Measurements from ENCODE around the gene ASCL5. TPM values are rescaled to one million over a fixed set of nuclear protein-coding genes. Genes with fewer than 3 reads are reported as not detected.

ASCL5 gene
- total and polyA plus RNA-seq, 4 experiments from 2014 or later: 0.30 TPM; not detected in 3

DNA sequence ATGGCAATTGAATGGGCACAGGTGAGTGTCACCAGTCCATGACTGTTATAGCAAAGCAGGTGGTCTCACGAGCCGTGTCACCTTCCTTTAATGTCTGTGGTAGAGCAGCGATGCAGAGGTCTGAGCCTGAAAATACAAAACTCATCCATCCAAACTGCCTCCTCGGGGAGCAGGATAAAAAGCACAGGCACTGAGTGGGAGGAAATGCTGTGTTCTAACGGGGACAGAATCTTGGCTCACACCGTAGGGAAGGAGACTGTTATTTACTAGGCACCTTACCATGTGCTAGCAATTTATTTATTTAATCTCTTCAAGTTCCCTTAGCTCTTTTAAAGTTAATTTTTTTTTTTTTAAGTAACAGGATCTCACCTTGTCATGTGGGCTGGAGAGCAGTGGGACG is 1.2 kb downstream of the ASCL5 start:
- Histone ChIP-seq H3K4me3 (ENCODE audit: low read length in 2 of 2) (no peak overlapping the region), H3K4me1 (ENCODE audit: insufficient read depth, low read length) (no peaks in the 10 kb centered on the region), H3K27ac (ENCODE audit: low read depth, low read length) (no peak overlapping the region), H3K9me3 (ENCODE audit: control insufficient read depth in 1 of 2, low read length in 2 of 2) (no peaks in the 10 kb centered on the region), H3K27me3 (ENCODE audit: insufficient read depth, low read length) (peaks cover 4% of the 10 kb centered on the region), H3K36me3 (ENCODE audit: insufficient read depth, low read length) (no peaks in the 10 kb centered on the region)
- DNase-seq: no peak
- Mint-ChIP-seq H3K9me3 (no peaks in the 10 kb centered on the region), H3K27me3 (peaks cover 7 to 8% of the 10 kb centered on the region in 2 donors), H3K4me1 (no peaks in the 10 kb centered on the region), H3K36me3 (no peaks in the 10 kb centered on the region), H3K27ac (no peak overlapping the region), H3K4me3 (no peak overlapping the region)
- intact Hi-C loops (cut with micrococcal nuclease): no loop called here
- CTCF ChIA-PET (ENCODE audit: partially characterized antibody): no interaction called here
- POLR2A ChIA-PET (ENCODE audit: partially characterized antibody): no interaction called here

DNA sequence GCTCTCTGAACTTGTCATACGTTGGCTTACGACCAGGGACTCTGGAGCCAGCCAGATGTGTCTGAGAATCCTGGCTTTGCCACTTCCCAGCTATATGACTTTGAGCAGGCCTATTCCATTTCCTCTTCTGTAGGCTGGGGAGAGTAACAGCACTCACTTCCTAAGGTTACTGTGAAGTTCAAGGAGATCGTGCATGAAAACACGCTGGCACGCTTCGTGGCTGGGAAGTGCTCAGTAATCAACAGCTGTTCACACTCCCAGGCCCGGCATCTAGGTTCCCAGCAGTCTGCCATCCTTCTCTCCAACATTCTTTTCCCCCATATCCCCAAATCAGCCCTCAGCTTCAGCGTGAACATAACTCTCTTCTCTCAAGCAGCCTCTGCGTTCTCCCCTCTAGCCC is 2.0 kb downstream of the ASCL5 start:
- peaks cover 7 to 8% of the 10 kb centered on the region in 2 donors for H3K27me3 Mint-ChIP-seq
- intact Hi-C loops (cut with micrococcal nuclease): no loop called here
- Histone ChIP-seq H3K36me3 (ENCODE audit: insufficient read depth, low read length) (no peaks in the 10 kb centered on the region), H3K9me3 (ENCODE audit: control insufficient read depth in 1 of 2, low read length in 2 of 2) (no peaks in the 10 kb centered on the region), H3K27me3 (ENCODE audit: insufficient read depth, low read length) (peaks cover 4% of the 10 kb centered on the region), H3K4me3 (ENCODE audit: low read length in 2 of 2) (no peak overlapping the region), H3K27ac (ENCODE audit: low read depth, low read length) (no peak overlapping the region), H3K4me1 (ENCODE audit: insufficient read depth, low read length) (peaks cover 2% of the 10 kb centered on the region)
- no peak overlapping the region for H3K4me3 Mint-ChIP-seq
- no peaks in the 10 kb centered on the region for H3K36me3 Mint-ChIP-seq
- ChIA-PET CTCF (ENCODE audit: partially characterized antibody) (interaction anchor here (1.2 kb wide), 1 partner anchor 152 kb away, joined by 3 read pairs; no protein-coding TSS in a partner anchor), POLR2A (ENCODE audit: partially characterized antibody) (no interaction called here)
- DNase-seq: no peak
- H3K4me1 Mint-ChIP-seq: peaks cover 0 to under 1% (median under 1%) of the 10 kb centered on the region in 4 donors
- H3K27ac Mint-ChIP-seq: no peak overlapping the region
- no peaks in the 10 kb centered on the region for H3K9me3 Mint-ChIP-seq

DNA sequence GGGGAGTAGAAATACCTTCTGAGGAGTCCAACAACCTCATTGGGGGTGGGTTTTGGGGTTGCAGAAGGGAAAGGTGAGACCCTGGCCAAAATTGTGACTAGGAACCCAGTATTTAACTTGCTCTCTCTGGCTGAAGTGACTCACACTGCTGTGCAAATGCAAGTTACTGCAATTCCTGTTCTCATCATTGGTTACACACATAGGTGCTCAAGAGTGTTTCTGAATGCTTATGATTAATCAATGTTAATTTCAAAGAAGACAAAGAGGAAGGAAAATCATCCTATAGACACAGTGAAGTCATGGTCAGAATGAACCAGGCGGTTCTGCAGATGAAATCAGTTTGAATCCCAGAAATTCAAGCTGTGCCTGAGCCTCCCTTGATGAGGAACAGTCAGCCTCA is 3.1 kb downstream of the ASCL5 start:
- Histone ChIP-seq H3K4me3 (ENCODE audit: low read length in 2 of 2) (no peak overlapping the region), H3K36me3 (ENCODE audit: insufficient read depth, low read length) (no peaks in the 10 kb centered on the region), H3K9me3 (ENCODE audit: control insufficient read depth in 1 of 2, low read length in 2 of 2) (no peaks in the 10 kb centered on the region), H3K27me3 (ENCODE audit: insufficient read depth, low read length) (peaks cover 4% of the 10 kb centered on the region), H3K27ac (ENCODE audit: low read depth, low read length) (no peak overlapping the region), H3K4me1 (ENCODE audit: insufficient read depth, low read length) (peaks cover 9% of the 10 kb centered on the region)
- Mint-ChIP-seq H3K36me3 (no peaks in the 10 kb centered on the region), H3K27ac (no peak overlapping the region), H3K9me3 (no peaks in the 10 kb centered on the region), H3K4me1 (peaks cover 0 to 7% (median 4%) of the 10 kb centered on the region in 4 donors), H3K4me3 (no peak overlapping the region), H3K27me3 (peaks cover 7 to 8% of the 10 kb centered on the region in 2 donors)
- ChIA-PET CTCF (ENCODE audit: partially characterized antibody) (interaction anchor here (1.2 kb wide), 1 partner anchor 151 kb away, joined by 3 read pairs; no protein-coding TSS in a partner anchor), POLR2A (ENCODE audit: partially characterized antibody) (no interaction called here)
- DNase-seq: no peak
- intact Hi-C loops (cut with micrococcal nuclease): no loop called here

DNA sequence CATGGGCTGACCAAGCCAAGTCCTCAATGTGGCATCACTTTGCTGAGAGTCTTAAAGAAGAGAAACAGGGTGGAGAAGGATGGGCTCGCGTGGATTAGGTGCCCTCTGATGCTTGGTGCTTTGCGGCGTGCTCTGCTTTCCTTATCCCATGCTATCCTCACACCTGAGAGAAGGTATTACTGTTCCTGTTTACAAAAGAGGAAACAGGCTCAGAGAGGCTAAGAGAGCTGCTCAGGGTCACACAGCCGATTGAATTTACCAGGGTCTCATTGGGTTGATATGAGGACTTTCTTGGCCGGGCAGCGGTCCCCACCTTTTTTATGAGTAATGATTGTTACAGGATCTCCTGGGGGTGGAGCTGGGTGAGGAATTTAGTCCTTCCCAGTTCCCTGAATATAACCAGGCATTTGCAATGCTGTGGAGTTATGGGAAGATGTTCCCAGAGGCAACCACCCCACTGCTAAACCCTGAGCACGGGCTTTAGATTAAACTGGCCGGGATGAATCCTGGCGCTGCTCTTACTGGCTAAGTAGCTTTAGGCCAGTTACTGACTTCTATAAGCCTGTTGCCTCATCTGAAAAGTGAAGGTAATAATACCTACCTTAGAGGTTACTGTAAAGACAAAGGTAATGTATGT is 4.5 kb downstream of the ASCL5 start:
- H3K36me3 Mint-ChIP-seq: no peaks in the 10 kb centered on the region
- no peak for DNase-seq
- Histone ChIP-seq H3K27me3 (ENCODE audit: insufficient read depth, low read length) (peaks cover 4% of the 10 kb centered on the region), H3K4me3 (ENCODE audit: low read length in 2 of 2) (no peak overlapping the region), H3K36me3 (ENCODE audit: insufficient read depth, low read length) (no peaks in the 10 kb centered on the region), H3K27ac (ENCODE audit: low read depth, low read length) (no peak overlapping the region), H3K4me1 (ENCODE audit: insufficient read depth, low read length) (peaks cover 9% of the 10 kb centered on the region), H3K9me3 (ENCODE audit: control insufficient read depth in 1 of 2, low read length in 2 of 2) (no peaks in the 10 kb centered on the region)
- peaks cover 0 to 7% (median 4%) of the 10 kb centered on the region in 4 donors for H3K4me1 Mint-ChIP-seq
- ChIA-PET CTCF (ENCODE audit: partially characterized antibody) (interaction anchor here (1.6 kb wide), 1 partner anchor 9 kb away, joined by 9 read pairs; no protein-coding TSS in a partner anchor), POLR2A (ENCODE audit: partially characterized antibody) (interaction anchor here (1.2 kb wide), 1 partner anchor 8 kb away, joined by 4 read pairs; no protein-coding TSS in a partner anchor)
- H3K9me3 Mint-ChIP-seq: no peaks in the 10 kb centered on the region
- intact Hi-C loops (cut with micrococcal nuclease): no loop called here
- H3K27ac Mint-ChIP-seq: no peak overlapping the region
- H3K27me3 Mint-ChIP-seq: peaks cover 7% of the 10 kb centered on the region in 2 donors
- no peak overlapping the region for H3K4me3 Mint-ChIP-seq

DNA sequence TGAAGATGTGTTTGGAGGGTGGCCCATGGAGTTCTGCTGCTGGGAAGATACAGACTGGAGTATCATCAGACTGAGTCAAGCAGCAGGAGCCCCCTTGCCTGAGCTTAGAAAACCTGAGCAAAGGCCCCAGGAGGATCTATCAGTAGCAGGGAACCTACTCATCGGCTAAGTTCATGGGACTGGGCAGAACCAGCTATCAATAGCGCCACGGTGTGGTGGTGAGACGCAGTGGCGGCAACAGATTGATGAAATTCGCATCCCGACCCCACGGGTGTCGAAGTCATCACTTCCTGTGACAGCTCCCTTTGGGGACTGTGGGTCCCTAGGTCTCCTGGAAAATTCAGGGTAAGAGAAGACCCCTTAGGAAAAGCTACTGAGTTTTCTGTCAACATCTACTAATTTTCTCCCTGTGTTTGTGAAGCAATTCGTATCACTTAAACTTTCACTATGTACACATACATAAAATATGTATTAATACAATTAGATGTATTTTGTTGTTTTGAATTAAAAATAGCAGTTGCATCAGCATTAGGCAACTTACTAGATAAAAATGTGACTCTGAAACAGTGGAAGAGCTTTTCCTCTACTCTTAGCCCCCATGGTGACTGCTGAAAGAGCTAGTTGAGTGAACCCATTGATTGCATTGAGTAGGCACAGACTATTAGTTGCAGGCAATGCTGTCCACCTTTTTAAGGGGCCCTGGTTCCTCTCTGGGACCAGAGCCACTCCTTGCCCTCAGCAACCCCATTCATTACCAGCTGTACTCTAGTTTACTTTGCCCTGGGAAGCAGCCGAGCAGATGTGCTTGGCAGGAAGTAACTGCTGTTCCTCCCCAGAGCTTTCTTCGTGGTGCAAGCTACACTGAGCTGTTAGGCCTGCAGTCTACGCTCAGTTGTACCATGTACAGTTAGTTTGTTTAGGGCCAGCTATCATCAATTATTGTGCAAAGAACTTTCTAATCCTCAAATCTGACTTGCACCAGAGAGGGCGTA is 7.5 kb downstream of the ASCL5 start:
- POLR2A ChIA-PET (ENCODE audit: partially characterized antibody): no interaction called here
- H3K4me1 ChIP-seq (ENCODE audit: insufficient read depth, low read length): peaks cover 19% of the 10 kb centered on the region
- peaks cover under 1 to 19% (median 10%) of the 10 kb centered on the region in 4 donors for H3K4me1 Mint-ChIP-seq

DNA sequence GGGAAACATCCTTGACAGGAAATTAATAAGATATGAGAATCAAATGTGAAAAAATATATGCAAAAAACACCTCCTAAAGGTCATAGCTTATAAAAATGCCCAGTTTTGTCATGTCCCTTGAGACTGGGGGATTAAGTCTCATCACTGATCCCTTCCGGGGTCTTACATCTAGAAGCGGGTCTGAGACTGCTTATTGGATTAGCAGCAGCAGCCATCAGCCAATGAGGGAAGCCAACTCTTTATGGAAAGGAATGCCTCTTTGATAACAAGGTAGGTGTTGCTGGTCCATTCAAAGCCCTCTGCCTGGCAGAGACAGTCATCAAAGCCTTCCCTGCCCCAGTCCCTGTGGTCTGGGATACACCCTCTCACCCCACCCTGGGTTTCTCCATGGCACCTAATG is 10.9 kb downstream of the ASCL5 start:
- POLR2A ChIA-PET (ENCODE audit: partially characterized antibody): no interaction called here
- Mint-ChIP-seq H3K4me3 (peak overlapping the region in 7 of 8 donors; percentile 15 to 59 (median 46)), H3K27me3 (no peaks in the 10 kb centered on the region), H3K9me3 (no peaks in the 10 kb centered on the region), H3K27ac (no peak overlapping the region), H3K4me1 (peaks cover 3 to 26% (median 15%) of the 10 kb centered on the region in 4 donors), H3K36me3 (no peaks in the 10 kb centered on the region)
- Histone ChIP-seq H3K9me3 (ENCODE audit: control insufficient read depth in 1 of 2, low read length in 2 of 2) (no peaks in the 10 kb centered on the region), H3K36me3 (ENCODE audit: insufficient read depth, low read length) (no peaks in the 10 kb centered on the region), H3K27ac (ENCODE audit: low read depth, low read length) (no peak overlapping the region), H3K27me3 (ENCODE audit: insufficient read depth, low read length) (no peaks in the 10 kb centered on the region), H3K4me3 (ENCODE audit: low read length in 2 of 2) (no peak overlapping the region), H3K4me1 (ENCODE audit: insufficient read depth, low read length) (peaks cover 19% of the 10 kb centered on the region)
- CTCF ChIA-PET (ENCODE audit: partially characterized antibody): interaction anchor here (1.0 to 2.0 kb wide), 3 partner anchors 30 to 134 kb away, joined by 3 to 11 read pairs (median 4); no protein-coding TSS in a partner anchor
- intact Hi-C loops (cut with micrococcal nuclease): loop anchor here (10.0 kb wide), 2 partner anchors 491 to 561 kb away; partner anchors contain the start of gene KIF14
- no peak for DNase-seq

More for the DNA sequence above, 7.5 kb downstream of the ASCL5 start:
- no peaks in the 10 kb centered on the region for H3K9me3 ChIP-seq (ENCODE audit: control insufficient read depth in 1 of 2, low read length in 2 of 2)
- intact Hi-C loops (cut with micrococcal nuclease): loop anchor here (1.0 to 10.0 kb wide), 3 partner anchors 33 to 565 kb away; partner anchors contain the start of gene KIF14
- peaks cover 0 to 7% of the 10 kb centered on the region in 2 donors for H3K27me3 Mint-ChIP-seq
- peak; percentile 35 to 58 (median 42) for DNase-seq
- H3K27me3 ChIP-seq (ENCODE audit: insufficient read depth, low read length): peaks cover 4% of the 10 kb centered on the region
- H3K27ac ChIP-seq (ENCODE audit: low read depth, low read length): no peak overlapping the region
- H3K36me3 ChIP-seq (ENCODE audit: insufficient read depth, low read length): no peaks in the 10 kb centered on the region
- no peak overlapping the region for H3K27ac Mint-ChIP-seq
- no peaks in the 10 kb centered on the region for H3K9me3 Mint-ChIP-seq
- no peak overlapping the region for H3K4me3 ChIP-seq (ENCODE audit: low read length in 2 of 2)
- H3K4me3 Mint-ChIP-seq: peak overlapping the region in 2 of 8 donors; percentile 5 to 26
- CTCF ChIA-PET (ENCODE audit: partially characterized antibody): interaction anchor here (0.7 to 2.8 kb wide), 26 partner anchors 9 to 498 kb away, joined by 3 to 23 read pairs (median 4); partner anchors contain the start of gene TMEM9
- H3K36me3 Mint-ChIP-seq: no peaks in the 10 kb centered on the region

Data from CD4-positive, alpha-beta memory T cell (primary cell).